Mesenteric fat pad (tissue), 1 donor: ENCODE data around the gene SERPINB5. TPM values are rescaled to one million over a fixed set of nuclear protein-coding genes. Genes with fewer than 3 reads are reported as not detected.

Experiments used
- DNase-seq: peaks from one replicate; pipeline ENCODE4 v3.0.0-alpha.2; 2020; ENCODE audit warnings: low spot score
- total RNA-seq: library from RNA; stranded (reverse); fragmentation: NEBNext Ultra II Directional; extraction: Animal tissue kit (Norgen Biotek cat#: 25700); gene quantifications from one replicate; pipeline ENCODE4 v1.2.1, GENCODE V29; 2021
- donor health status: DM: yes; HTN: yes; CAD: no.

The SERPINB5 gene
- total RNA-seq, 1 donor from 2014 or later: not detected

- DNase-seq: no peak
These were observed 43.4 kb downstream of the SERPINB5 start for GRCh38 chr18:63520053-63520685.

GRCh38 chr18:63523660-63524059 is 46.9 kb downstream of the SERPINB5 start:
- no peak for DNase-seq

- DNase-seq: no peak
These were observed 50.5 kb downstream of the SERPINB5 start for GRCh38 chr18:63527251-63527650.

GRCh38 chr18:63528863-63529492 is 52.2 kb downstream of the SERPINB5 start:
- no peak for DNase-seq

- DNase-seq: no peak
These were observed 55.7 kb downstream of the SERPINB5 start for GRCh38 chr18:63532471-63532870.

GRCh38 chr18:63534615-63535014 is 57.9 kb downstream of the SERPINB5 start:
- no peak for DNase-seq

- no peak for DNase-seq
These were observed 63.2 kb downstream of the SERPINB5 start for GRCh38 chr18:63539904-63540510.

GRCh38 chr18:63542069-63542468 is 65.3 kb downstream of the SERPINB5 start, which contains the start of gene SERPINB12:
SERPINB12 (plus strand) TSS chr18:63542369; CDS start chr18:63556160, 13,791 bp downstream.
- no peak for DNase-seq

GRCh38 chr18:63544017-63544416 is 67.3 kb downstream of the SERPINB5 start:
- no peak for DNase-seq

- DNase-seq: no peak
These were observed 68.2 kb downstream of the SERPINB5 start for GRCh38 chr18:63545000-63545399.

- no peak for DNase-seq
These were observed 73.3 kb downstream of the SERPINB5 start for GRCh38 chr18:63550068-63550467.

- DNase-seq: no peak
These were observed 75.0 kb downstream of the SERPINB5 start for GRCh38 chr18:63551769-63552168.

- DNase-seq: no peak
These were observed 75.8 kb downstream of the SERPINB5 start for GRCh38 chr18:63552581-63552980.

GRCh38 chr18:63553081-63553480 is 76.3 kb downstream of the SERPINB5 start:
- DNase-seq: no peak

Other genes starting within 250 kb of the SERPINB5 start
- gene BCL2, start 157.2 kb upstream of the SERPINB5 start, total RNA-seq: 58.7 TPM
- 55.6 TPM for gene KDSR, start 109.8 kb upstream of the SERPINB5 start, total RNA-seq
- 47.9 TPM for gene VPS4B, start 54.5 kb upstream of the SERPINB5 start, total RNA-seq
- not detected for gene SERPINB12, start 65.4 kb downstream of the SERPINB5 start, total RNA-seq
- not detected for gene SERPINB13, start 110.4 kb downstream of the SERPINB5 start, total RNA-seq
- gene SERPINB4, start 167.3 kb downstream of the SERPINB5 start, total RNA-seq: not detected
- gene SERPINB3, start 184.9 kb downstream of the SERPINB5 start, total RNA-seq: not detected
- gene SERPINB11, start 226.0 kb downstream of the SERPINB5 start, total RNA-seq: not detected